Trophoblast cell (in vitro differentiated cells and primary cell): ENCODE data around the gene PPP1R15A.
"Not testable (repeated sequence)": the region's sequence is repeated elsewhere in the genome, so short reads cannot be mapped to it uniquely, and the experiment has no call there.

Source experiments
- DNase-seq, 2 donors: peaks; one replicate each; pipeline ENCODE4 v3.0.0-alpha.2; 2016
- H2AFZ ChIP-seq: 2 replicates; pipeline ENCODE4 v1.6.1; 2013; ENCODE audit warnings: low read length, moderate library complexity, mild to moderate bottlenecking; ENCODE audit not compliant: insufficient read depth, poor library complexity
- H2AK5ac ChIP-seq: 2 replicates; pipeline ENCODE4 v1.6.1; 2013; ENCODE audit warnings: mild to moderate bottlenecking, low read length
- H2BK120ac ChIP-seq: 2 replicates; pipeline ENCODE4 v1.6.1; 2013; ENCODE audit warnings: low read length, mild to moderate bottlenecking, moderate library complexity; ENCODE audit not compliant: insufficient read depth, poor library complexity
- H2BK12ac ChIP-seq: 2 replicates; pipeline ENCODE4 v1.6.1; 2013; ENCODE audit warnings: mild to moderate bottlenecking, low read length, moderate library complexity
- H2BK5ac ChIP-seq: 2 replicates; pipeline ENCODE4 v1.6.1; 2013; ENCODE audit warnings: low read length, low read depth, moderate library complexity, mild to moderate bottlenecking; ENCODE audit not compliant: poor library complexity
- H3K14ac ChIP-seq: 2 replicates; pipeline ENCODE4 v1.6.1; 2013; ENCODE audit warnings: mild to moderate bottlenecking, low read length
- H3K18ac ChIP-seq: 2 replicates; pipeline ENCODE4 v1.6.1; 2013; ENCODE audit warnings: mild to moderate bottlenecking, low read length
- H3K23ac ChIP-seq: 2 replicates; pipeline ENCODE4 v1.6.1; 2013; ENCODE audit warnings: low read length
- H3K27ac ChIP-seq: 2 replicates; pipeline ENCODE4 v1.5.1; 2013; ENCODE audit warnings: low read depth, mild to moderate bottlenecking, inconsistent platforms, low read length, moderate library complexity
- H3K27me3 ChIP-seq: 2 replicates; pipeline ENCODE4 v1.6.1; 2013; ENCODE audit warnings: inconsistent platforms, mild to moderate bottlenecking, low read length, moderate library complexity; ENCODE audit not compliant: insufficient read depth
- H3K36me3 ChIP-seq, 2 experiments: 1 replicate in 1 of 2; 2 replicates in 1 of 2; pipeline ENCODE4 v1.6.1; 2013; ENCODE audit warnings: low read length in 2 of 2, mild to moderate bottlenecking in 2 of 2, moderate library complexity in 1 of 2; ENCODE audit not compliant: insufficient read depth in 2 of 2, control insufficient read depth in 1 of 2
- H3K4ac ChIP-seq: 2 replicates; pipeline ENCODE4 v1.6.1; 2013; ENCODE audit warnings: low read depth, mild to moderate bottlenecking, low read length, moderate library complexity
- H3K4me1 ChIP-seq, 2 experiments: 1 replicate in 1 of 2; 2 replicates in 1 of 2; pipeline ENCODE4 v1.6.1; 2013; ENCODE audit warnings: low read length in 2 of 2, mild to moderate bottlenecking in 2 of 2, moderate library complexity in 1 of 2; ENCODE audit not compliant: insufficient read depth in 2 of 2, control insufficient read depth in 1 of 2
- H3K4me2 ChIP-seq: 2 replicates; pipeline ENCODE4 v1.6.1; 2013; ENCODE audit warnings: inconsistent platforms, mild to moderate bottlenecking, low read length, moderate library complexity
- H3K4me3 ChIP-seq: 2 replicates; pipeline ENCODE4 v1.5.1; 2013; ENCODE audit warnings: mild to moderate bottlenecking, low read depth, low read length, inconsistent platforms
- H3K79me1 ChIP-seq: one replicate; pipeline ENCODE4 v1.6.1; 2013; ENCODE audit warnings: low read length
- H3K79me2 ChIP-seq: 2 replicates; pipeline ENCODE4 v1.6.1; 2013; ENCODE audit warnings: low read length, mild to moderate bottlenecking; ENCODE audit not compliant: control insufficient read depth, insufficient read depth, poor library complexity
- H3K9ac ChIP-seq: 2 replicates; pipeline ENCODE4 v1.6.1; 2013; ENCODE audit warnings: mild to moderate bottlenecking, low read length
- H3K9me3 ChIP-seq: 2 replicates; pipeline ENCODE4 v1.6.1; 2013; ENCODE audit warnings: low read depth, mild to moderate bottlenecking, control low read depth, inconsistent platforms, low read length; ENCODE audit not compliant: insufficient read depth
- H4K12ac ChIP-seq: 2 replicates; pipeline ENCODE4 v1.6.1; 2013; ENCODE audit warnings: low read depth, mild to moderate bottlenecking, low read length, moderate library complexity
- H4K8ac ChIP-seq: 2 replicates; pipeline ENCODE4 v1.6.1; 2013; ENCODE audit warnings: low read depth, mild to moderate bottlenecking, low read length, moderate library complexity
- H4K91ac ChIP-seq: one replicate; pipeline ENCODE4 v1.6.1; 2013; ENCODE audit warnings: low read depth, mild to moderate bottlenecking, low read length, moderate library complexity
- WGBS: extraction: QIAGEN DNeasy Blood & Tissue Kit; methylation state at CpG from one replicate; pipeline ENCODE4 v1.1.7; 2013; ENCODE audit warnings: missing lambda C conversion rate; ENCODE audit not compliant: insufficient read length, insufficient coverage; ENCODE audit errors: extremely low coverage; 5-methylcytosine and 5-hydroxymethylcytosine counted together

Gene PPP1R15A

DNA sequence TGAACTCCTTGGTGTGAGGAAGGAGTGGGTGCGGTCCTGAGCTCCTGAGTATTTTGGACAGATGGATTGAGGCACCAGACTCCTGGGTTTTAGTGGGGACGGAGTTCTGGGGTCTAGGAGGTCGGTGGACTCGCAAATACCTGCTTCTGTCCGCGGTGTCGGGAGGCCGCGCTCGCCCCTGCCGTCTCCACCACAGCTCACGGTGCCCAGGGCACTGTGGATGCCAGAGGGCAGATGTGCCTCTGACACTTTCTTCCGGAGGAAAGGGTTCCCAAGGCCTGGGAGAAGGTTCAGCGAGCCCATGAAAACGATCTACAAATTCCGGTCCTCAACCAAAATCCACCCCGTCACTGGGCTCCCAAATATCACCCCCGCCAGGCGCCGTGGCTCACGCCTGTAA lies 23.0 kb downstream of the PPP1R15A start:
- Histone ChIP-seq H2BK12ac (no peak overlapping the region), H3K79me2 (peaks cover under 1% of the 10 kb centered on the region), H2AFZ (no peak overlapping the region), H3K18ac (no peak overlapping the region), H2BK120ac (no peak overlapping the region), H3K27me3 (no peaks in the 10 kb centered on the region), H4K12ac (no peak overlapping the region), H3K36me3 (no peaks in the 10 kb centered on the region), H3K4me2 (no peak overlapping the region), H3K23ac (no peak overlapping the region), H4K8ac (no peak overlapping the region), H3K9ac (no peak overlapping the region), H4K91ac (no peak overlapping the region), H3K27ac (no peak overlapping the region), H3K4ac (no peak overlapping the region), H2AK5ac (no peak overlapping the region), H3K79me1 (peaks cover 2% of the 10 kb centered on the region), H2BK5ac (no peak overlapping the region), H3K4me3 (no peak overlapping the region), H3K9me3 (no peaks in the 10 kb centered on the region), H3K14ac (no peak overlapping the region), H3K4me1 (peaks cover 2 to 3% of the 10 kb centered on the region in 2 experiments)
- DNase-seq = no peak
- WGBS = no CpG with 5 or more reads among the region's 21 CpGs

DNA sequence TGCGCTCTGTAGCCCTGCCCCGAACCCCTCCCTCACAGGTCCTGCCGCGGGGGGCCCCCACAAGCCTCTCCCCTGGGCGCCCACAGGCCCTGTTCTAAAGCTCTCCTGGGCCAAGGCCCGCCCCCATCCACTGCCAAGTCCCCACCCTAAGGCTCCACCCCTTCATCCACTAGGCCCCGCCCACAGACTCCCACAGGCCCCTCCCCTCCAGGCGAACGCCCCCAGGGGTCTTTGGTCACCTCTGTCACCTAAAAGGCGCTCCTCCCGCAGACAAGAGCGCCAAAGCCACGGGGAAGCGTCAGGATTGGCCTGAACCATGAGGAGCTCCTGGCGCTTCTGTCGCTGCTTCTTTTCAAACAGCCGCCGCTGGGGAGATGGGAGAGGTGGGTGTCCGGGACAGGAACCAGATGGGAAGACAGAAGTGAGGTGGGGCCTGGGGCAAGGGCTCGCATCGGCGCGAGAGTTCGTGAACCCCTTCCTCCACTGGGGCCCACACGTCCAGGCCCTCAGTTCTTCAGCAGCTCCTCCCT lies 24.0 kb downstream of the PPP1R15A start:
- Histone ChIP-seq H3K18ac (no peak overlapping the region), H3K9me3 (no peaks in the 10 kb centered on the region), H3K9ac (no peak overlapping the region), H4K12ac (no peak overlapping the region), H3K4me2 (no peak overlapping the region), H2BK12ac (no peak overlapping the region), H3K14ac (no peak overlapping the region), H4K91ac (no peak overlapping the region), H3K4me3 (no peak overlapping the region), H4K8ac (no peak overlapping the region), H2AK5ac (no peak overlapping the region), H2BK120ac (no peak overlapping the region), H3K36me3 (no peaks in the 10 kb centered on the region), H3K79me2 (peaks cover 4% of the 10 kb centered on the region), H3K23ac (no peak overlapping the region), H3K27ac (no peak overlapping the region), H3K27me3 (no peaks in the 10 kb centered on the region), H2AFZ (no peak overlapping the region), H3K4ac (no peak overlapping the region), H3K79me1 (peaks cover 6% of the 10 kb centered on the region), H2BK5ac (no peak overlapping the region), H3K4me1 (peaks cover 8% of the 10 kb centered on the region in 2 experiments)
- no CpG with 5 or more reads among the region's 25 CpGs for WGBS
- no peak for DNase-seq

DNA sequence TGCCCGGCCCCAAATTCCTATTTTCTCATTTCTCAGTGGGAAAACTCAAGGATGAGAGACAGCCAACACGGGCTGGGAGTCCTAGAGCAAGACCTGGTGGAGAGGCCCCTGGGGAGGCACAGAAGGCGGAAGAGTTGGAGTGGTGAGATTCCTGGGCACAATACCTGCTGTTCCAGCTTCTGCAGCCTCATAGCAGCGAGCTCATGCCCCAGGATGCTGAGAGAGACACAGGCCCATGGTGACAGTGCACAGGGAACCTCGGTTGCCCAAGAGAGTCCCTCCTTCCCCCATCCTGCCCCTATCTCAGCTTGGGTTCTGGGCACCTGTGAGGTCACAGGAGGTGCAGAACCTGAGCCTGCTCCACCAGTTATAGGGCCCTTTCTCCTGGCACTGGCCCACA lies 25.0 kb downstream of the PPP1R15A start:
- Histone ChIP-seq H2AFZ (no peak overlapping the region), H3K27ac (no peak overlapping the region), H3K27me3 (no peaks in the 10 kb centered on the region), H3K23ac (no peak overlapping the region), H3K4me3 (no peak overlapping the region), H3K14ac (no peak overlapping the region), H3K4me2 (no peak overlapping the region), H2BK120ac (no peak overlapping the region), H2AK5ac (no peak overlapping the region), H3K9me3 (no peaks in the 10 kb centered on the region), H3K79me1 (peaks cover 6% of the 10 kb centered on the region), H4K91ac (no peak overlapping the region), H2BK12ac (no peak overlapping the region), H2BK5ac (no peak overlapping the region), H4K8ac (no peak overlapping the region), H3K9ac (no peak overlapping the region), H4K12ac (no peak overlapping the region), H3K4me1 (peaks cover 8% of the 10 kb centered on the region in 2 experiments), H3K36me3 (no peaks in the 10 kb centered on the region), H3K4ac (no peak overlapping the region), H3K18ac (no peak overlapping the region), H3K79me2 (peaks cover 4% of the 10 kb centered on the region)
- WGBS = no CpG with 5 or more reads among the region's 5 CpGs
- DNase-seq = peak; percentile 23 to 51

DNA sequence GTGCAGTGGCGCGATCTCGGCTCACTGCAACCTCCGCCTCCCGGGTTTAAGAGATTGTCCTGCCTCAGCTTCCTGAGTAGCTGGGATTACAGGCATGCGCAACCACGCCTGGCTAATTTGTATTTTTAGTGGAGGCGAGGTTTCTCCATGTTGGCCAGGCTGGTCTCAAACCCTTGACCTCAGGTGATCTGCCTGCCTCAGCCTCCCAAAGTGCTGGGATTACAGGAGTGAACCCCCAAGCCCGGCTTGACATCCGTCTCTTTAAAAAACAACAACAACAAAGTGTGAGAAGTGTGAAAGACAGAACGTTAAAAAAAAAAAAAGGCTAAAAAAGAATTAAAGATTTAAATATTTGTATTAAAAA lies 27.1 kb downstream of the PPP1R15A start:
- Histone ChIP-seq H2AFZ (peak overlapping the region; percentile 37), H4K91ac (peak overlapping the region; percentile 33), H4K8ac (peak overlapping the region; percentile 94), H3K27ac (peak overlapping the region; percentile 21)
- H3K18ac ChIP-seq, H3K79me1 ChIP-seq, H4K12ac ChIP-seq, H3K79me2 ChIP-seq, H2BK120ac ChIP-seq, H2BK5ac ChIP-seq, H3K4me1 ChIP-seq, H2BK12ac ChIP-seq, DNase-seq, H3K14ac ChIP-seq, H3K23ac ChIP-seq, H3K4ac ChIP-seq, H3K36me3 ChIP-seq, H3K9me3 ChIP-seq, H3K9ac ChIP-seq, H3K4me3 ChIP-seq, H2AK5ac ChIP-seq, H3K4me2 ChIP-seq, H3K27me3 ChIP-seq: not testable (repeated sequence)
- WGBS = no CpG with 5 or more reads among the region's 11 CpGs
